Measurements from ENCODE around the gene RRM1.
A peak's percentile ranks its signal among the peaks of the same experiment; 100 is the strongest.
"Not testable (repeated sequence)": the region's sequence is repeated elsewhere in the genome, so short reads cannot be mapped to it uniquely, and the experiment has no call there.

The RRM1 gene

GRCh38 chr11:4146070-4146771 lies 51.6 kb downstream of the RRM1 start:
- no peak for DNase-seq

DNA sequence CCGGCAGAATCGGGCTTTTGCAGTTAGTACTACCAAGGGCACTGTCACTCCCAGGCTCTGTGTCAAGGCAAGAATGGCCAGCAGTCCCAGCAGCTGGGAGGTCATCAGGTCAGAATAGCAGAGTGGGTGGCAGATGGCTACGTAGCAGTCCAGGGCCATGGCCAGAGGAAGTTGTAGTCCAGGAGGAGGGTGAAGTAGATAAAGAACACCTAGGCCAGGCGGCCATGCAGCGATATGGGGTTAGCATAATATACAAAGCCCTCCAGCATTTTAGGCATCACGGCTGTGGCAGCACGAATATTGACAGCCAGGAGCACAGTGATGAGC lies 52.1 kb downstream of the RRM1 start:
- no peak for DNase-seq

- DNase-seq = no peak
These were observed 59.9 kb downstream of the RRM1 start for GRCh38 chr11:4154503-4154902.

GRCh38 chr11:4156571-4156970 lies 62.0 kb downstream of the RRM1 start:
- DNase-seq = no peak

- not testable (repeated sequence) for DNase-seq
These were observed 64.2 kb downstream of the RRM1 start for GRCh38 chr11:4158818-4159217.

- no peak for DNase-seq
These were observed 66.7 kb downstream of the RRM1 start for GRCh38 chr11:4161305-4161704.

- no peak for DNase-seq
These were observed 70.4 kb downstream of the RRM1 start for GRCh38 chr11:4164884-4165590.

GRCh38 chr11:4167292-4167691 lies 72.7 kb downstream of the RRM1 start:
- DNase-seq = no peak

- no peak for DNase-seq
These were observed 73.2 kb downstream of the RRM1 start for GRCh38 chr11:4167758-4168157.

DNA sequence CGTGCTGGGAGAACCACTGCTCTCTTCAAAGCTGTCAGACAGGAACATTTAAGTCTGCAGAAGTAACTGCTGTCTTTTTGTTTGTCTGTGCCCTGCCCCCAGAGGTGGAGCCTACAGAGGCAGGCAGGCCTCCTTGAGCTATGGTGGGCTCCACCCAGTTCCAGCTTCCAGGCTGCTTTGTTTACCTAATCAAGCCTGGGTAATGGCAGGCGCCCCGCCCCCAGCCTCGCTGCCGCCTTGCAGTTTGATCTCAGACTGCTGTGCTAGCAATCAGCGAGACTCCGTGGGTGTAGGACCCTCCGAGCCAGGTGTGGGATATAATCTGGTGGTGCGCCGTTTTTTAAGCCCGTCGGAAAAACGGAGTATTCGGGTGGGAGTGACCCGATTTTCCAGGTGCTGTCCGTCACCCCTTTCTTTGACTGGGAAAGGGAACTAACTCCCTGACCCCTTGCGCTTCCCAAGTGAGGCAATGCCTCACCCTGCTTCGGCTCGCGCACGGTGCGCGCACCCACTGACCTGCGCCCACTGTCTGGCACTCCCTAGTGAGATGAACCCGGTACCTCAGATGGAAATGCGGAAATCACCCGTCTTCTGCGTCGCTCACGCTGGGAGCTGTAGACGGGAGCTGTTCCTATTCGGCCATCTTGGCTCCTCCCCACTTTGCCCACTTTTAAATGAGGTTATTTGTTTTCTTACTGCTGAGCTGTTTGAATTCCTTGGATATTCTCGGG lies 81.2 kb downstream of the RRM1 start:
- not testable (repeated sequence) for DNase-seq

GRCh38 chr11:4178813-4179662 lies 84.4 kb downstream of the RRM1 start:
- no peak for DNase-seq

DNA sequence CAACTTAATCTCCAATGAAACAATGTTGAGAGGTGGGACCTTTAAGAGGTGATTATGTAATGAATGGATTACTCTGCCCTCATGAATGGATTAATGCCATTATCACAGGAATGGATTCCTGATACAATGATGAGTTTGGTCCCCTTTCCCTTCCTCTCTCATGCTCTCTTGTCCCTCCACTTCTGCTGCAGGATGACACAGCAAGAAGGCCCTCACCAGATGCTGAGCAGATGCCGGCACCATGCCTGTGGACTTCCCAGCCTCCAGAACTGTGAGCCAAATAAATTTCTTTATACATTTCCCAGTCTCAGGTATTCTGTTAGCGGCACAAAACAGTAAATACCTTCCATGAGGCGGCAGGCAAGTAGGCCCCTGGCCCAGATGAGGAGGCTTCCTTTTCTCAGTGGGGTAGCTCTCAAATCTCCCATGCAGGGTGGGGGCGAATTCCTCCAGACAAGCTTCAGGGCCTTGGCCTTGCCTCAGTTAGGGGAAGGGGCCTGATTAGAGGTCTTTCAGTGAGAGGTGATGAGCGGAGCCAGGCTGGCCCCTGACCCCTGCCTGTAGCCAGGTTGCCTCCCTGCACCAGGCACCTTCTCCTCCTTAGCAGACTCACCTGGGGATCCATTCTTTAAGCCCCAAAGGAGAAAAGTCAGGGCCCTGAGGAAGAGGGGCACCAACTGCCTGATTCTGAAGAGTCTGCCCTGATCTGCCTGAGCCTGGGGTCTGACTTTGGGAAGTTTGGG lies 86.0 kb downstream of the RRM1 start:
- DNase-seq = no peak

- no peak for DNase-seq
These were observed 87.5 kb downstream of the RRM1 start for GRCh38 chr11:4181782-4182721.

DNA sequence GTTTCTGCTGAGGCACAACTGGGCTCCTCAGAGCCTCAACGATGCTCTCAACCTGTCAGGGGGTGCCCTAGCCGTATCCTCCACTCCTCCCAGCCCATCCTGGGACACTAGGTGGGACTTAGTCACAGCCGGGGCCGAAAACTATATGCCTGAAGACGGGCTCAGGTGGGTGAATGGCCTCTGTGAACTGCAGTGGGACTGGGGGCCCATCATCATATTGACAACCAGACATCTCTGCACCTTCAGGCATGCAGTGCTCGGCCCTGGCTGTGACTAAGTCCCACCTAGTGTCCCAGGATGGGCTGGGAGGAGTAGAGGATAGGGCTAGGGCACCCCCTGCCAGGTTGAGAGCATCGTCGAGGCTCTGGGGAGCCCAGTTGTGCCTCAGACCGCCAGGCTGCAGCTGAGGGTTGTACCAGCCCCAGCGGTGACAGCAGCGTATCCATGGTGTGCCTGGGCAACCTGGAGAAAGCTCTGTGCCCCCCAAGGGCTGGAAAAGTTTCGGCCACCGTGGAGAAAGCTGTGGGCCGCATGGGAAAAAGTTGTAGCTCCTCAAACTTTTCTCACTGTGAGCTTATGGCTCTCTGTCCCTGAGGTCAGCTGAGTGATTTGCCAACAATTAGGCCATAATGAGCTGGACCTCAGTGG lies 88.9 kb downstream of the RRM1 start:
- no peak for DNase-seq

GRCh38 chr11:4184163-4184916 lies 89.7 kb downstream of the RRM1 start:
- no peak for DNase-seq

DNA sequence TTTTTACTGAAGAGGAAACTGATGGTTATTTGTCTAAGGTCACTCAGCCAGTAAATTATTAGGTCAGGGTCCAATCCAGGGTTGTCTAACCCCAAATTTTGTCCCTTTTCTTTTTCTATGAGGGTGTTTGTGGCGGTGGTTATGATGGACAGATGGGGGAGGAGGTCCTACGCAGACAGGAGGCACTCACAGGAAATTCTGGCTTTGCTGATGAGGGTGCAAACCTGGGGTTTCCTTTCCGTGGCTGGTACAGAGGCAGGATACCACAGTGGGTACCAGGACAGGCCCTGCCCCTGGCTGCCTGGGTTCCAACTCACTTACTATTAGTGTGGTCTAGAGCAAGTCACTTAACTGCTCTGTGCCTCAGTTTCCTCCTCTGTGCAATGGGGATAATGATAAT lies 91.0 kb downstream of the RRM1 start:
- no peak for DNase-seq

GRCh38 chr11:4186464-4187054 lies 92.0 kb downstream of the RRM1 start:
- no peak for DNase-seq

GRCh38 chr11:4187055-4187988 lies 92.7 kb downstream of the RRM1 start:
- peak; percentile 88 for DNase-seq

Measured in stimulated activated CD4-positive, alpha-beta T cell treated with anti-CD3 and anti-CD28 coated beads, Interleukin-12 subunit alpha, Interleukin-12 subunit beta, amount 100 ng/mL, for 4 hours (primary cell).